Esophagus (tissue), 2 donors: ENCODE results near the gene TCF25. TPM values are rescaled to one million over a fixed set of nuclear protein-coding genes. Genes with fewer than 3 reads are reported as not detected.
"Not testable (repeated sequence)": the region's sequence is repeated elsewhere in the genome, so short reads cannot be mapped to it uniquely, and the experiment has no call there.

Experiments
- H3K27ac ChIP-seq, 2 donors: one replicate each; pipeline ENCODE4 v1.5.1; 2013; ENCODE audit warnings: low read depth in 2 of 2, mild to moderate bottlenecking in 2 of 2, inconsistent platforms in 1 of 2, low read length in 1 of 2, moderate library complexity in 1 of 2
- H3K27me3 ChIP-seq, 2 donors: one replicate each; pipeline ENCODE4 v1.6.1; 2013; ENCODE audit warnings: low read length in 2 of 2, control low read depth in 1 of 2, mild to moderate bottlenecking in 1 of 2; ENCODE audit not compliant: insufficient read depth in 2 of 2, control insufficient read depth in 1 of 2
- H3K36me3 ChIP-seq, 2 donors: one replicate each; pipeline ENCODE4 v1.6.1; 2013; ENCODE audit warnings: low read length in 1 of 2; ENCODE audit not compliant: control insufficient read depth in 2 of 2, insufficient read depth in 2 of 2
- H3K4me1 ChIP-seq, 2 donors: one replicate each; pipeline ENCODE4 v1.6.1; 2013; ENCODE audit warnings: low read length in 1 of 2; ENCODE audit not compliant: control insufficient read depth in 2 of 2, insufficient read depth in 2 of 2
- H3K4me3 ChIP-seq, 2 donors: one replicate each; pipeline ENCODE4 v1.5.1; 2013; ENCODE audit warnings: low read length in 2 of 2, mild to moderate bottlenecking in 2 of 2, low read depth in 1 of 2, moderate library complexity in 1 of 2
- H3K9me3 ChIP-seq, 2 donors: one replicate each; pipeline ENCODE4 v1.6.1; 2013; ENCODE audit warnings: mild to moderate bottlenecking in 2 of 2, low read depth in 1 of 2, low read length in 1 of 2, moderate library complexity in 1 of 2; ENCODE audit not compliant: control insufficient read depth in 2 of 2, insufficient read depth in 1 of 2
- WGBS, 2 donors: extraction: QIAGEN DNeasy Blood & Tissue Kit; methylation state at CpG; one replicate each; pipeline ENCODE4 v1.1.7; 2013; 5-methylcytosine and 5-hydroxymethylcytosine counted together
- polyA plus RNA-seq, 2 donors: library from polyadenylated mRNA; stranded (reverse); fragments of 200-250 nt; gene quantifications; one replicate each; pipeline ENCODE4 v1.2.3, GENCODE V29; 2013
- donor health status: healthy with polysubstance abuse.
- donor health status: Bipolar disorder and iron deficiency.

Gene TCF25
- polyA plus RNA-seq, 2 donors, result 76.3 to 83.2 TPM

- peaks cover 3 to 11% of the 10 kb centered on the region in 2 donors for H3K4me1 ChIP-seq
- not testable (repeated sequence) for H3K4me3 ChIP-seq, H3K9me3 ChIP-seq, H3K27ac ChIP-seq, H3K36me3 ChIP-seq, H3K27me3 ChIP-seq
- WGBS, 2 donors, result 90 to 95% methylated on average over 39 of the region's 39 CpGs
Measured at GRCh38 chr16:89833664-89834363, 39.6 kb upstream of the TCF25 start.

DNA sequence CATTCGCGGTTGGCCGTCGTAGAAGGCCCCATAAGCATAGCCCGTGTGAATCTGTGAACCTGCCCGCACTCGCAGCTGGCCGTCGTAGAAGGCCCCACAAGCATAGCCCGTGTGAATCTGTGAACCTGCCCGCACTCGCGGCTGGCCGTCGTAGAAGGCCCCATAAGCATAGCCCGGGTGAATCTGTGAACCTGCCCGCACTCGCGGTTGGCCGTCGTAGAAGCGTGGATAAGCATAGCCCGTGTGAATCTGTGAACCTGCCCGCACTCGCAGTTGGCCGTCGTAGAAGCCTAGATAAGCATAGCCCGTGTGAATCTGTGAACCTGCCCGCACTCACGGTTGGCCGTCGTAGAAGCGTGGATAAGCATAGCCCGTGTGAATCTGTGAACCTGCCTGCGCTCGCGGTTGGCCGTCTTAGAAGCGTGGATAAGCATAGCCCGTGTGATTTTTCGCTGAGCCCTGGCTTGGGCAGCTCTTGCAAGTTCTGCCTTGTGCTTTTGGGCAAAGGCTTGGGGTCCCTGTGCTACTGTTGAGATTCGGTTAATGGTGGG lies 38.5 kb upstream of the TCF25 start:
- not testable (repeated sequence) for H3K4me3 ChIP-seq, H3K27me3 ChIP-seq, H3K4me1 ChIP-seq, H3K27ac ChIP-seq, H3K9me3 ChIP-seq, H3K36me3 ChIP-seq
- 93 to 96% methylated on average over 40 to 42 of the region's 42 CpGs for WGBS, 2 donors

DNA sequence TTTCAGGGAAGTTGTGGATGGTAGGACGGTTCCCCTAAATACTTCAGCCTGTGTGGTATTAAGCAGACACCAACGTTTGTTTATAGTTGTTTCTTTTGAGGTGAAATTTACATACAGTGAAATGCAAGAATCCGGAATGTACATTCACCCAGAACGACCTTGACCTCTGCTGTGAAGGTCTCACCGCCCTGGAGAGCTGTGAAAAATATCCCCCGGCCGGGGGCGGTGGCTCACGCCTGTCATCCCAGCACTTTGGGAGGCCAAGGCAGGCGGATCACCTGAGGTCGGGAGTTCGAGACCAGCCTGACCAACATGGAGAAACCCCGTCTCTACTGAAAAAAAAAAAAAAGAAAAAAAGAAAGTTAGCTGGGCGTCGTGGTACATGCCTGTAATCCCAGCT lies 36.9 kb upstream of the TCF25 start:
- not testable (repeated sequence) for H3K4me1 ChIP-seq, H3K27me3 ChIP-seq, H3K36me3 ChIP-seq, H3K27ac ChIP-seq, H3K9me3 ChIP-seq, H3K4me3 ChIP-seq
- 81 to 83% methylated on average over 15 of the region's 15 CpGs for WGBS, 2 donors

- Histone ChIP-seq H3K4me1 (peaks cover 3 to 5% of the 10 kb centered on the region in 2 donors), H3K9me3 (no peaks in the 10 kb centered on the region), H3K36me3 (no peaks in the 10 kb centered on the region), H3K27me3 (no peaks in the 10 kb centered on the region), H3K27ac (no peak overlapping the region), H3K4me3 (peak overlapping the region in 1 of 2 donors; percentile 3)
- WGBS, 2 donors, result 86 to 89% methylated on average over 17 of the region's 17 CpGs
Measured at GRCh38 chr16:89837014-89837546, 36.3 kb upstream of the TCF25 start.

DNA sequence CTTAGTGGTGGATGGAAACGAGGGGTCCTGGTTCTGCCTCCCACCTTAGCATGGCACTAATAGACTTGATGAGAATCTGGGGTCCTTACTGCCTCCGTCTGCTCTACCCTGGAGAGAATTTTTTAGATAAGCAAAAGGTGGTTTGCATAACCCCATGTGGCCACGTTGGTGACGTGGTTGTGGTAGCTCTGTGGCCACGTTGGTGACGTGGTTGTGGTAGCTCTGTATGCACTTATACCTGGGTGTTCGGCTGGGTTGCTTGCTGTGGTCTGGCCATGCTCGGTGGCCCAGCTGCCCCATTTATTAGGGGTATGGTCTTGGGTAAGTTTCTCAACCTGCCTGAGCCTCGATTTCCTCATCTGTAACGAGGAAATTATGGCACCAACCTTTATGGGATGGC lies 32.1 kb upstream of the TCF25 start:
- Histone ChIP-seq H3K4me1 (peaks cover 3 to 5% of the 10 kb centered on the region in 2 donors), H3K9me3 (no peaks in the 10 kb centered on the region), H3K27ac (no peak overlapping the region), H3K36me3 (no peaks in the 10 kb centered on the region), H3K27me3 (no peaks in the 10 kb centered on the region), H3K4me3 (no peak overlapping the region)
- WGBS, 2 donors, result 73 to 76% methylated on average over 10 of the region's 10 CpGs

- Histone ChIP-seq H3K4me3 (no peak overlapping the region), H3K4me1 (no peaks in the 10 kb centered on the region), H3K9me3 (no peaks in the 10 kb centered on the region), H3K27ac (no peak overlapping the region), H3K27me3 (no peaks in the 10 kb centered on the region), H3K36me3 (no peaks in the 10 kb centered on the region)
- WGBS, 2 donors, result 74 to 79% methylated on average over 26 of the region's 26 CpGs
Measured at GRCh38 chr16:89842471-89843408, 30.7 kb upstream of the TCF25 start.

DNA sequence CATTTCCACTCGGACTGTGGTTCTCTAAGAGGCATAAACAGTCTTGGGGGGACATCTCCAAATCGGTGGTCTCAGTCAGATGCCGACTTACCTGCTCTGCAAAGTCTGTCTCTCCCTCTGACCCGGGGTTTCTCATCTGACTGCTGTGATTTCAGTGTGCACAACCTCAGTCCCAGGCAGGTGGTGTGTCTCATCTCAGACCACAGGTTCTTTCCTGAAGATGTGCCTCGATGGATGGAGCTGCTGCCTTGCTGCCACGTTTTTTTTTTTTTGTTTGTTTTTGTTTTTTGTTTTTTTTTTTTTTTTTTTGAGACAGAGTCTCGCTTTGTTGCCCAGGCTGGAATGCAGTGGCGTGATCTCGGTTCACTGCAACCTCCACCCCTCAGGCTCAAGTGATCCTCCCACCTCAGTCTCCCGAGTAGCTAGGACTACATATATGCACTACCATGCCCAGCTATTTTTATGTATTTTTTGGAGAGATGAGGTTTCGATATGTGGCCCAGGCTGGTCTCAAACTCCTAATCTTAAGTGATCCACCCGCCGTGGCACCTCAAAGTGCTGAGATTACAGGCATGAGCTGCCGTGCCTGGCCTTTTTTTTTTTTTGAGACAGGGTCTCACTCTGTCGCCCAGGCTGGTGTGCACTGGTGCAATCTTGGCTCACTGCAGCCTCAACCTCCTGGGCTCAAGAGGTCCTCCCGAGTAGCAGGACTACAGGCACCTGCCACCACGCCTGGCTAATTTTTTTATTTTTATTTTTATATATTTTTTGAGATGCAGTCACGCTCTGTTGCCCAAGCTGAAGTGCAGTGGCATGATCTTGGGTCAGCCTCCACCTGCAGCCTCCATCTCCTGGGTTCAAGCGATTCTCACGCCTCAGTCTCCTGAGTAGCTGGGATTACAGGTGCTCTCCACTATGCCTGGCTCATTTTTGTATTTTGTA lies 29.7 kb upstream of the TCF25 start:
- H3K4me3 ChIP-seq, result no peak overlapping the region
- no peaks in the 10 kb centered on the region for H3K36me3 ChIP-seq
- no peaks in the 10 kb centered on the region for H3K9me3 ChIP-seq
- no peaks in the 10 kb centered on the region for H3K4me1 ChIP-seq
- H3K27me3 ChIP-seq, result no peaks in the 10 kb centered on the region
- no peak overlapping the region for H3K27ac ChIP-seq
- 72 to 78% methylated on average over 18 to 19 of the region's 20 CpGs for WGBS, 2 donors

DNA sequence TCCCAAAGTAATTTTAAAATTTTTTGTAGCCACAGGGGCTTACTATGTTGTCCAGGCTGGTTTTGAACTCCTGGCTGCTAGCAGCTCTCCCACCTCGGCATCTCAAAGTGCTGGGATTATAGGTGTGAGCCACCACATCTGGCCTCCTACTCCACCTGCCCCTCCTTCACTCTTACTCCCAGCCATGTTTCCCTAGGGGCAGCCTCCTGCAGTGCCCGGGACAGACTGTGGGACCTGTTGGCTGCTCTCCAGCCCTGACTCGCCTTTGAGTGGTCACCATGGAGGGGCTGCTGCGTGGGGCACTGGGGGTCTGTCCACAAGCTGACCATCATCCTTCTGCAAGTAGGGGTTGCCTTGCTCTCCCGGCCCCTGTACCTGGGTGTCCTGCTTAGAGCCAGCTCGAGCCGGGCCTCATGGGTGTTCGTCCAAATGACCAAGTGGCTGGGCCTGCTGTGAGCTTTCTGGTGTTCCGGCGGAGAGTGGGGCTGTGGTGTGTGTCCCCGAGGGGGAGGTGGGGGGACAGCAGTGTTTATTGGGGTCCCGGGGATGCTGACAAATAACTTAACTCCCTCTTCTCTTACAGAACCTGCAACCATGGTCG lies 28.6 kb upstream of the TCF25 start:
- 80 to 82% methylated on average over 13 of the region's 13 CpGs for WGBS, 2 donors
- Histone ChIP-seq H3K27me3 (no peaks in the 10 kb centered on the region), H3K9me3 (no peaks in the 10 kb centered on the region), H3K36me3 (no peaks in the 10 kb centered on the region), H3K27ac (no peak overlapping the region), H3K4me3 (no peak overlapping the region), H3K4me1 (no peaks in the 10 kb centered on the region)
